ENCODE data around the gene PRXL2A. TPM values are rescaled to one million over a fixed set of nuclear protein-coding genes. Genes with fewer than 3 reads are reported as not detected.
A peak's percentile ranks its signal among the peaks of the same experiment; 100 is the strongest.

PRXL2A gene
- total RNA-seq, 1 donor from 2014 or later: 52.9 TPM

DNA sequence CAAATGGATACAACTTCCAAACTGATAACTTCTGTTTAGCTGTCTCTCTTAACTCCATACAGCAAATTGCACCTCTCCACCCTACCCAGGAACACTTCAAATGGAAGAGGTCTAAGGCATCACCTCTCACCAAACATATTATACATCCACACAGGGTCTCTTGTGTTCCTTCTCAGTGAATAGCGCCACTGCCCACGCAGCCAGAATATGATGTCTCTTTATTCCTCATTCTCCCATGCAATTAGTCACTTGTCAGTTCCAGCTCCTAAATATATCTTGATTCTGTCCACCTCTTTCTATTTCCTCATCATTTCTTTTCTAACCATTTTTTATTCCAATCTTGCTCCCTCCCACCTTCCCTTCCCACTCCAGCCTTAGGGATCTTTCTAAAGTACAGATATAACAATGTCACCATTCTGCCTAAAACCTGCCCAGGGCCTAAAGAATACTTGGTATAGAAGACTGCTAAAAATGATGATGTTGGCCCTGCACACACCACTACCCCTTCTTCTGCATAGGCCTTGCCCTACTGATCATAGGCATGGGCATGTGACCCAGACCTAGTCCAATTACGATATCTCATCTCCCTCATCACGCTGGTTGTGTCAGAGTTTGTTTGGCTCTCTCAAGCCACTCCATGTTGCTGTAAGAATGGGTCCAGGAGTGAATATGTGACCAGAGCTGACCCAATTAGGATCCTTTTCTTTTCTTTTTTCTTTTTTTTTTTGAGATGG is 40.0 kb downstream of the PRXL2A start:
- Histone ChIP-seq H3K4me3 (no peak overlapping the region), H3K36me3 (no peaks in the 10 kb centered on the region), H3K9me3 (no peaks in the 10 kb centered on the region), H3K27me3 (no peaks in the 10 kb centered on the region), H3K27ac (peak overlapping the region; percentile 77), H3K4me1 (peaks cover 24% of the 10 kb centered on the region)
- TF ChIP-seq, protein P1, sequence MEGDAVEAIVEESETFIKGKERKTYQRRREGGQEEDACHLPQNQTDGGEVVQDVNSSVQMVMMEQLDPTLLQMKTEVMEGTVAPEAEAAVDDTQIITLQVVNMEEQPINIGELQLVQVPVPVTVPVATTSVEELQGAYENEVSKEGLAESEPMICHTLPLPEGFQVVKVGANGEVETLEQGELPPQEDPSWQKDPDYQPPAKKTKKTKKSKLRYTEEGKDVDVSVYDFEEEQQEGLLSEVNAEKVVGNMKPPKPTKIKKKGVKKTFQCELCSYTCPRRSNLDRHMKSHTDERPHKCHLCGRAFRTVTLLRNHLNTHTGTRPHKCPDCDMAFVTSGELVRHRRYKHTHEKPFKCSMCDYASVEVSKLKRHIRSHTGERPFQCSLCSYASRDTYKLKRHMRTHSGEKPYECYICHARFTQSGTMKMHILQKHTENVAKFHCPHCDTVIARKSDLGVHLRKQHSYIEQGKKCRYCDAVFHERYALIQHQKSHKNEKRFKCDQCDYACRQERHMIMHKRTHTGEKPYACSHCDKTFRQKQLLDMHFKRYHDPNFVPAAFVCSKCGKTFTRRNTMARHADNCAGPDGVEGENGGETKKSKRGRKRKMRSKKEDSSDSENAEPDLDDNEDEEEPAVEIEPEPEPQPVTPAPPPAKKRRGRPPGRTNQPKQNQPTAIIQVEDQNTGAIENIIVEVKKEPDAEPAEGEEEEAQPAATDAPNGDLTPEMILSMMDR (IDR thresholded peaks at IDR 0.05): no peak
- DNase-seq: no peak
- ATAC-seq: no peak
- intact Hi-C loops (cut with DNase I): no loop called here

DNA sequence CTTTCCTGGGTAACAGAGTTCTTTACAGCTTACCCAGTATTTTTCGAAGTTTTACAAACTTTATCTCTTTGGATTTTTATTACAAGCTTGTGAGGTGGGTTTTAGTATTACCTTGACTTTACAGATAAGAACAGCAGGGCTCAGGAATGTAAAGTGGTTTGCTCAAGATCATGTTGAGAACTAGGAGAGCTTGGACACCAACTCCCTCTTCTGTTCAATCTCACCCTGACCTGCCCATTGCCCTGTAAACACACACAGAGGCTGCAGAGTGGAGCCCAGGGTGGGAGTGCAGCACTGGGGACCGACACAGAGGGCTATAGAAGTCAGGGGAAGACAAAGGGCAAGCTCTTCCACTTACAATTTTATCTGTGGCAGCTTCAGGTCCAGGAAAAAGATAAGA is 41.2 kb downstream of the PRXL2A start:
- Histone ChIP-seq H3K4me1 (peaks cover 15% of the 10 kb centered on the region), H3K9me3 (no peaks in the 10 kb centered on the region), H3K36me3 (no peaks in the 10 kb centered on the region), H3K27me3 (no peaks in the 10 kb centered on the region), H3K4me3 (no peak overlapping the region), H3K27ac (peak overlapping the region; percentile 77)
- no peak for DNase-seq
- ATAC-seq: peak; percentile 7
- TF ChIP-seq, protein P1 (IDR thresholded peaks at IDR 0.05): no peak
- intact Hi-C loops (cut with DNase I): no loop called here

DNA sequence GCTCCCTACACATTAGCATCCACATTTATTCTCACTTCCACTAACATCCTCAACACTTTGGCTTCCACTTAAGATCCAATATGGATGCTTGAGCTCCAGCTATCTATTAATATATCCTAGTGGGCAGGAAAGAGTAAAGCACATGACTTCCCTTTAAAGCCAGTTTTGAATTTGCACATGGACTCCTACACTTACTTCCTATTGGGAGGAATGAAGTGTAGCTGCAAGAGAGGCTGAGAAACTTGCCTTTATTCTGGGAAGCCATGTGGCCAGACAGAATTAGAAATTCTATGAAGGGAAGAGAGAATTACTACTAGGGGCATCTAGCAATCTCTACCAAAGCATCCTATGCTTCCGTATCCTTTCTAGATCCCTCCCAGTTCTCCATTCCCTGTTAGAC is 42.8 kb downstream of the PRXL2A start:
- Histone ChIP-seq H3K27ac (no peak overlapping the region), H3K4me1 (peaks cover 23% of the 10 kb centered on the region), H3K4me3 (no peak overlapping the region), H3K27me3 (no peaks in the 10 kb centered on the region), H3K9me3 (no peaks in the 10 kb centered on the region), H3K36me3 (no peaks in the 10 kb centered on the region)
- intact Hi-C loops (cut with DNase I): no loop called here
- no peak for DNase-seq
- TF ChIP-seq, protein P1 (IDR thresholded peaks at IDR 0.05): no peak
- ATAC-seq: no peak

DNA sequence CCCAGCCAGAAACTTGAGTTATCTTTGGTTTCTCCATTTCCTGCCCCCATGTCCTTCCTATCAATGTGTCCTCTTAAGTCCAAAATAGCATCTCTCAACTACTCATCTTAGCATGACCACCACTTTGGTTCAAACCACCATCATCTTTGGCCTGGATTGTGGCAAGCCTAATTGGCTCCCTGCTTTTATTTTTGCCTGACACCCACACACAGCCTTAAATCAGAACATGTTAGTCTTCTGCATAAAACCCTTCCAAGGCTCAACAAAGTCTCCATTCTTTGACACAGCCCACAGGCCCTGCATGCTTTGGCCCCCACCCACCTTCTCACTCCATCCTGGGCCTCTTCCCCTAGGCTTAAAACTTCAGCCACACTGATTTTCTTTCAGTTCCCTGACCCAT is 43.7 kb downstream of the PRXL2A start:
- no peaks in the 10 kb centered on the region for H3K9me3 ChIP-seq
- peaks cover 30% of the 10 kb centered on the region for H3K4me1 ChIP-seq
- intact Hi-C loops (cut with DNase I): no loop called here
- TF ChIP-seq, protein P1 (IDR thresholded peaks at IDR 0.05): no peak
- H3K27ac ChIP-seq: no peak overlapping the region
- ATAC-seq (no peak), DNase-seq (no peak)
- no peaks in the 10 kb centered on the region for H3K36me3 ChIP-seq
- H3K4me3 ChIP-seq: no peak overlapping the region
- no peaks in the 10 kb centered on the region for H3K27me3 ChIP-seq

DNA sequence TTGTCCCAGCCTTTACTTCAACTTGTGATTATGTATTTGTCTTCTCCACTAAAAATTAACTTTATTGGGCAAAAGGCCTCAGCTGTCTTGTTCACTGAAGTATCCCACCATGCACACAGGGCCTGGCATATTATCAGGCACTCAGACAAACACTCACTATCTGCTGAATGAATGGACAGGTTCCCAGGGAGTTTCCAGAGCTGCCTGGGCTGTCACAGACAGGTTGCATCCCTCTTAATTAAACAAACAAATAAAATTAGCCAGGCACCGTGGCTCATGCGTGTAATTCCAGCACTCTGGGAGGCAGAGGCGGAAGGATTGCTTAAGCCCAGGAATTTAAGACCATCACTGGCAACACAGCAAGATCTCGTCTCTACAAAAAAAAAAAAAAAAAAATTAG is 44.3 kb downstream of the PRXL2A start:
- Histone ChIP-seq H3K27me3 (no peaks in the 10 kb centered on the region), H3K4me3 (no peak overlapping the region), H3K9me3 (no peaks in the 10 kb centered on the region), H3K4me1 (peaks cover 33% of the 10 kb centered on the region), H3K36me3 (no peaks in the 10 kb centered on the region), H3K27ac (peak overlapping the region; percentile 17)
- TF ChIP-seq, protein P1 (IDR thresholded peaks at IDR 0.05): no peak
- no peak for ATAC-seq
- intact Hi-C loops (cut with DNase I): no loop called here
- DNase-seq: no peak
